ENCODE data around the gene LPP. TPM values are rescaled to one million over a fixed set of nuclear protein-coding genes. Genes with fewer than 3 reads are reported as not detected.

LPP gene
- polyA plus RNA-seq, 1 donor (not counting 4 experiments of a cell fraction or from before 2014, with no cell fraction given) = 16.0 TPM

DNA sequence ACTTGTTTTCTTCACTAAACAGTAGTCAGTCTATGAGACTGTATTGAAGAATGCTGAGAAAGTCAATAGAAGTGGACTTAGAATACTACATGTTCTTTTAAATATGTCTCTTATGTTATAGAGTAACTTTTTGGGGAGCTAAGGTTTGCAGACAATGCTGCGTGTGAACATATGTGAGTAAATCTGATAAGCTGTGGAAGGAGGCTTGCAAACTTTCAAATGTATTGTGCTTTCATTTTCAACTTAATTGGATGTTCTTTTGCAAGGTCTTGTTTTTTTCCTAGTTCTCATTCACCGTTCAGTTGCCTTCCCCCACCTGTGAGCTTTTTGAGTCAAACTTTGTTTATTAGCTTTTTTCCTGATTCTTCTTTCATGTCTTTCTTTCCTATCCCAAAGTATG, 176.2 kb downstream of the LPP start:
- no peak for FAIRE-seq

DNA sequence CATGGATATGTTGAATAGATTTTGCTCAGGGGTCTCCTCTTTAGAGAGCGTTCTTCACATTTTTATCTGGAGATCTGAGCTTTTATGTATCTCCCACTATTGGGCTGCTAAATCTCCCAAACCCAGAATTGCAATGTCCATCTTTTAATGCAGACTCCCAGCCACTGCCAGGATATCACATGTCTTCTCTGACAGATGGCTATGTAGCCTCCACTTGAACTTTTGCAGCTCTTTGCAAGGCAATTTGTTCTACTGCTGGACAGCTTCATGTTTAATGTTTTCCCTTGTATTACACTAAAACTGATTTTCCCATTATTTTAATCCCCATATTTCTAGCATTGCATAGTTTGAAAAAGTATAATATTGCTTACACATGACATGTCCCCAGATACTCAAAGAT, 177.2 kb downstream of the LPP start:
- Histone ChIP-seq H4K20me1 (ENCODE audit: control insufficient read depth, extremely low read depth, insufficient read depth, low read length) (no peaks in the 10 kb centered on the region), H3K9me1 (ENCODE audit: control insufficient read depth, extremely low read depth, insufficient read depth, low read length) (no peaks in the 10 kb centered on the region), H3K9me3 (ENCODE audit: control insufficient read depth, low read depth, low read length) (no peaks in the 10 kb centered on the region), H3K9ac (ENCODE audit: control insufficient read depth, extremely low read depth, insufficient read depth, low read length) (no peak overlapping the region), H3K4me3 (ENCODE audit: control insufficient read depth in 2 of 3, extremely low read depth in 1 of 3, insufficient read depth in 2 of 3, low read depth in 1 of 3, low read length in 3 of 3) (no peak overlapping the region), H3K79me2 (ENCODE audit: control insufficient read depth, insufficient read depth, low read length) (peaks cover 4% of the 10 kb centered on the region), H3K4me1 (ENCODE audit: control insufficient read depth, extremely low read depth, insufficient read depth, low read length) (no peaks in the 10 kb centered on the region), H3K36me3 (ENCODE audit: control insufficient read depth in 2 of 2, extremely low read depth in 1 of 2, insufficient read depth in 2 of 2, low read length in 2 of 2) (peaks cover 0 to 3% of the 10 kb centered on the region in 2 experiments), H3K27ac (ENCODE audit: control insufficient read depth, insufficient read depth, low read length) (no peak overlapping the region), H3K4me2 (ENCODE audit: control insufficient read depth, extremely low read depth, insufficient read depth, low read depth, low read length) (no peak overlapping the region), H2AFZ (ENCODE audit: control insufficient read depth, low read length) (no peak overlapping the region), H3K27me3 (ENCODE audit: control insufficient read depth, extremely low read depth, insufficient read depth, low read length) (no peaks in the 10 kb centered on the region)
- TF ChIP-seq EZH2 (IDR thresholded peaks at IDR 0.05; ENCODE audit: low read length) = no peak
- TF ChIP-seq, protein P1, sequence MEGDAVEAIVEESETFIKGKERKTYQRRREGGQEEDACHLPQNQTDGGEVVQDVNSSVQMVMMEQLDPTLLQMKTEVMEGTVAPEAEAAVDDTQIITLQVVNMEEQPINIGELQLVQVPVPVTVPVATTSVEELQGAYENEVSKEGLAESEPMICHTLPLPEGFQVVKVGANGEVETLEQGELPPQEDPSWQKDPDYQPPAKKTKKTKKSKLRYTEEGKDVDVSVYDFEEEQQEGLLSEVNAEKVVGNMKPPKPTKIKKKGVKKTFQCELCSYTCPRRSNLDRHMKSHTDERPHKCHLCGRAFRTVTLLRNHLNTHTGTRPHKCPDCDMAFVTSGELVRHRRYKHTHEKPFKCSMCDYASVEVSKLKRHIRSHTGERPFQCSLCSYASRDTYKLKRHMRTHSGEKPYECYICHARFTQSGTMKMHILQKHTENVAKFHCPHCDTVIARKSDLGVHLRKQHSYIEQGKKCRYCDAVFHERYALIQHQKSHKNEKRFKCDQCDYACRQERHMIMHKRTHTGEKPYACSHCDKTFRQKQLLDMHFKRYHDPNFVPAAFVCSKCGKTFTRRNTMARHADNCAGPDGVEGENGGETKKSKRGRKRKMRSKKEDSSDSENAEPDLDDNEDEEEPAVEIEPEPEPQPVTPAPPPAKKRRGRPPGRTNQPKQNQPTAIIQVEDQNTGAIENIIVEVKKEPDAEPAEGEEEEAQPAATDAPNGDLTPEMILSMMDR (optimal IDR thresholded peaks at IDR 0.05 in 1 of 3, IDR thresholded peaks at IDR 0.05 in 1 of 3, conservative IDR thresholded peaks at IDR 0.05 in 1 of 3; ENCODE audit: extremely low read depth in 1 of 3, insufficient read depth in 2 of 3, low read length in 3 of 3) = no peak
- dilution Hi-C loops (cut with MboI; ENCODE audit: extremely low pct_ligation_motif_present, low sequenced_read_pairs) = no loop called here
- FAIRE-seq = no peak
- no peak for DNase-seq (ENCODE audit: low read depth, low spot score)

More for the DNA sequence above, 176.2 kb downstream of the LPP start:
- dilution Hi-C loops (cut with MboI; ENCODE audit: extremely low pct_ligation_motif_present, low sequenced_read_pairs) = no loop called here
- H3K27ac ChIP-seq (ENCODE audit: control insufficient read depth, insufficient read depth, low read length) = no peak overlapping the region
- no peak overlapping the region for H3K4me3 ChIP-seq (ENCODE audit: control insufficient read depth in 2 of 3, extremely low read depth in 1 of 3, insufficient read depth in 2 of 3, low read depth in 1 of 3, low read length in 3 of 3)
- H3K27me3 ChIP-seq (ENCODE audit: control insufficient read depth, extremely low read depth, insufficient read depth, low read length) = no peaks in the 10 kb centered on the region
- H3K36me3 ChIP-seq (ENCODE audit: control insufficient read depth in 2 of 2, extremely low read depth in 1 of 2, insufficient read depth in 2 of 2, low read length in 2 of 2) = peaks cover 0 to 3% of the 10 kb centered on the region in 2 experiments
- H3K79me2 ChIP-seq (ENCODE audit: control insufficient read depth, insufficient read depth, low read length) = no peaks in the 10 kb centered on the region
- no peak for DNase-seq (ENCODE audit: low read depth, low spot score)
- no peak overlapping the region for H2AFZ ChIP-seq (ENCODE audit: control insufficient read depth, low read length)
- TF ChIP-seq EZH2 (IDR thresholded peaks at IDR 0.05; ENCODE audit: low read length) = no peak
- TF ChIP-seq, protein P1 (optimal IDR thresholded peaks at IDR 0.05 in 1 of 3, IDR thresholded peaks at IDR 0.05 in 1 of 3, conservative IDR thresholded peaks at IDR 0.05 in 1 of 3; ENCODE audit: extremely low read depth in 1 of 3, insufficient read depth in 2 of 3, low read length in 3 of 3) = no peak
- no peaks in the 10 kb centered on the region for H4K20me1 ChIP-seq (ENCODE audit: control insufficient read depth, extremely low read depth, insufficient read depth, low read length)
- H3K9me1 ChIP-seq (ENCODE audit: control insufficient read depth, extremely low read depth, insufficient read depth, low read length) = no peaks in the 10 kb centered on the region
- H3K9ac ChIP-seq (ENCODE audit: control insufficient read depth, extremely low read depth, insufficient read depth, low read length) = no peak overlapping the region
- no peak overlapping the region for H3K4me2 ChIP-seq (ENCODE audit: control insufficient read depth, extremely low read depth, insufficient read depth, low read depth, low read length)
- no peaks in the 10 kb centered on the region for H3K4me1 ChIP-seq (ENCODE audit: control insufficient read depth, extremely low read depth, insufficient read depth, low read length)
- no peaks in the 10 kb centered on the region for H3K9me3 ChIP-seq (ENCODE audit: control insufficient read depth, low read depth, low read length)

Measured in keratinocyte (primary cell).